Osteocyte (in vitro differentiated cells): ENCODE measurements around the gene TBX6. TPM values are rescaled to one million over a fixed set of nuclear protein-coding genes. Genes with fewer than 3 reads are reported as not detected.
A peak's percentile ranks its signal among the peaks of the same experiment; 100 is the strongest.

ENCODE experiments used
- DNase-seq: peaks from one replicate; pipeline ENCODE4 v3.0.0; 2021; ENCODE audit warnings: mixed read lengths; ENCODE audit not compliant: unreplicated experiment; ENCODE audit errors: extremely low spot score
- H3K27ac Mint-ChIP-seq: one replicate; pipeline ENCODE4 v1.8.0; 2021; ENCODE audit warnings: mild to moderate bottlenecking, mixed read lengths; ENCODE audit not compliant: unreplicated experiment
- H3K27me3 Mint-ChIP-seq: one replicate; pipeline ENCODE4 v1.8.0; 2021; ENCODE audit warnings: mixed read lengths; ENCODE audit not compliant: unreplicated experiment
- H3K36me3 Mint-ChIP-seq: one replicate; pipeline ENCODE4 v1.8.0; 2021; ENCODE audit warnings: mixed read lengths; ENCODE audit not compliant: unreplicated experiment
- H3K4me1 Mint-ChIP-seq: one replicate; pipeline ENCODE4 v1.8.0; 2021; ENCODE audit warnings: mixed read lengths; ENCODE audit not compliant: unreplicated experiment
- H3K4me3 Mint-ChIP-seq: one replicate; pipeline ENCODE4 v1.8.0; 2021; ENCODE audit warnings: mild to moderate bottlenecking, moderate library complexity, mixed read lengths; ENCODE audit not compliant: unreplicated experiment
- H3K9me3 Mint-ChIP-seq: one replicate; pipeline ENCODE4 v1.8.0; 2021; ENCODE audit warnings: mixed read lengths; ENCODE audit not compliant: unreplicated experiment
- total RNA-seq: library from RNA; stranded (reverse); gene quantifications from 2 replicates; pipeline ENCODE4 v1.2.1, GENCODE V29; 2021
- TF ChIP-seq, protein P1 (sequence below): fragments of 200-600 bp; sonication (generic); IDR thresholded peaks from 2 replicates; pipeline ENCODE4 v1.5.0; 2021; ENCODE audit warnings: antibody characterized with exemption, mild to moderate bottlenecking, moderate library complexity

TBX6 gene
- total RNA-seq, 1 donor from 2014 or later = 0.75 TPM

DNA sequence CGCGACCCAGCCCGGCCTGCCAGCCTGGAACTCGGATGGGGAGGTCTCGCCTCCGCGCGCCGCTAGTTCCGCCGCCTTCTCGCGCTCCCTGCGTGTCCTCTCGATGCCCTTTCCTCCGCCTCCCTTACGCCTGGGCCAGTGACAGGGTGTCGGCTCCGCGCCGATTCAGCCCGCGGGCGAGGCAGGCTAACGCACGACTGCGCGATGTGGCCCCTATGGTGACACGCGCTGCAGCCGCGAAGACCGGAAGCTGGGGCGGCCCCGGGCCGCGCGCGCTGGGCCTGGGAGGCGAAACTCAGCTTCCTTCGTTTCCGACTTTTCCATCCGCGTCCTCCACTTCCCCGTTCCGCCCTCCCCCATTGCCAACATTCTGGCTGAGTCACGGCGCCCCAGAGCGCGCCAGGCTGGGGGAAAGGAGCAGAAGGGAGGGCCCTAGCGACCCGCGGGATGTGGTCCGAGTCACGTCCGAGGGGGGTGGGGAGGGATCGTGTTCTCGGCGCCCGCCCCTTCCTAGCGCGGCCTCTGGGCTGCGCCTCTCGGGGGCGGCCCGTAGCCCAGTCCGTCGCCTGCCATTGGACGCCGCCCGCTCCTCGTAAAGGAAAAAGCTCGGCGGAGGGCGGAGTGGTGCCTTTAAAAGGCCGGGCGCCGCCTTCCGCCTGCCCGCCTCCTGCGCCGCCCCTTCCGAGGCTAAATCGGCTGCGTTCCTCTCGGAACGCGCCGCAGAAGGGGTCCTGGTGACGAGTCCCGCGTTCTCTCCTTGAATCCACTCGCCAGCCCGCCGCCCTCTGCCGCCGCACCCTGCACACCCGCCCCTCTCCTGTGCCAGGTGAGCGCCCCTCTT lies 26.4 kb downstream of the TBX6 start, which contains the start of gene ALDOA:
Gene ALDOA (plus strand): TSS at position 659 of the 841 bp plus-strand sequence. CDS start 1,138 bp downstream, outside the sequence.
- Mint-ChIP-seq H3K36me3 (peaks cover 27% of the 10 kb centered on the region), H3K9me3 (no peaks in the 10 kb centered on the region), H3K4me3 (peak within 1 kb of the TSS; percentile 91), H3K27ac (peak within 1 kb of the TSS; percentile 99), H3K4me1 (peaks cover 36% of the 10 kb centered on the region), H3K27me3 (no peaks in the 10 kb centered on the region)
- peak; percentile 99 for DNase-seq
- TF ChIP-seq, protein P1, sequence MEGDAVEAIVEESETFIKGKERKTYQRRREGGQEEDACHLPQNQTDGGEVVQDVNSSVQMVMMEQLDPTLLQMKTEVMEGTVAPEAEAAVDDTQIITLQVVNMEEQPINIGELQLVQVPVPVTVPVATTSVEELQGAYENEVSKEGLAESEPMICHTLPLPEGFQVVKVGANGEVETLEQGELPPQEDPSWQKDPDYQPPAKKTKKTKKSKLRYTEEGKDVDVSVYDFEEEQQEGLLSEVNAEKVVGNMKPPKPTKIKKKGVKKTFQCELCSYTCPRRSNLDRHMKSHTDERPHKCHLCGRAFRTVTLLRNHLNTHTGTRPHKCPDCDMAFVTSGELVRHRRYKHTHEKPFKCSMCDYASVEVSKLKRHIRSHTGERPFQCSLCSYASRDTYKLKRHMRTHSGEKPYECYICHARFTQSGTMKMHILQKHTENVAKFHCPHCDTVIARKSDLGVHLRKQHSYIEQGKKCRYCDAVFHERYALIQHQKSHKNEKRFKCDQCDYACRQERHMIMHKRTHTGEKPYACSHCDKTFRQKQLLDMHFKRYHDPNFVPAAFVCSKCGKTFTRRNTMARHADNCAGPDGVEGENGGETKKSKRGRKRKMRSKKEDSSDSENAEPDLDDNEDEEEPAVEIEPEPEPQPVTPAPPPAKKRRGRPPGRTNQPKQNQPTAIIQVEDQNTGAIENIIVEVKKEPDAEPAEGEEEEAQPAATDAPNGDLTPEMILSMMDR = no peak

DNA sequence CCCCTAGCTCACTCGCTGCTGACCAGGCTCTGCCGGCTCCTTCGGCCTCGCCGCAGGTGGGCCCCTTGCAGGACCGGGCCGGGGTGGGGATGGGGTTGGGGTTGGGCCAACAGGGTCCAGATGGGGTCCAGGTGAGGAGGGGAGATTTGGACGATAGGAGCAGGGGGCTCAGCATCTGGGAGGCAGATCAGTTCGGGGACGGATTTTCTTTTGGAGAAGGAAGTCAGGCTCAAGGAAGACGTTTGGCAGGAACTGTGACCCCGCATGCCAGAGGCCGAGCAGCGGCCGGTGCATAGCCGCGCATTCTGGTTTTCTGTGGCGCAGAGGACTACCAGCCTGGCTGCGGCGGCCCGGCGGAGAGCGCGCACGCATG lies 27.0 kb downstream of the TBX6 start:
- H3K4me1 Mint-ChIP-seq = peaks cover 34% of the 10 kb centered on the region
- no peaks in the 10 kb centered on the region for H3K9me3 Mint-ChIP-seq
- DNase-seq = no peak
- TF ChIP-seq, protein P1 = no peak
- H3K4me3 Mint-ChIP-seq = peak overlapping the region; percentile 91
- peaks cover 22% of the 10 kb centered on the region for H3K36me3 Mint-ChIP-seq
- peak overlapping the region; percentile 99 for H3K27ac Mint-ChIP-seq
- H3K27me3 Mint-ChIP-seq = no peaks in the 10 kb centered on the region

DNA sequence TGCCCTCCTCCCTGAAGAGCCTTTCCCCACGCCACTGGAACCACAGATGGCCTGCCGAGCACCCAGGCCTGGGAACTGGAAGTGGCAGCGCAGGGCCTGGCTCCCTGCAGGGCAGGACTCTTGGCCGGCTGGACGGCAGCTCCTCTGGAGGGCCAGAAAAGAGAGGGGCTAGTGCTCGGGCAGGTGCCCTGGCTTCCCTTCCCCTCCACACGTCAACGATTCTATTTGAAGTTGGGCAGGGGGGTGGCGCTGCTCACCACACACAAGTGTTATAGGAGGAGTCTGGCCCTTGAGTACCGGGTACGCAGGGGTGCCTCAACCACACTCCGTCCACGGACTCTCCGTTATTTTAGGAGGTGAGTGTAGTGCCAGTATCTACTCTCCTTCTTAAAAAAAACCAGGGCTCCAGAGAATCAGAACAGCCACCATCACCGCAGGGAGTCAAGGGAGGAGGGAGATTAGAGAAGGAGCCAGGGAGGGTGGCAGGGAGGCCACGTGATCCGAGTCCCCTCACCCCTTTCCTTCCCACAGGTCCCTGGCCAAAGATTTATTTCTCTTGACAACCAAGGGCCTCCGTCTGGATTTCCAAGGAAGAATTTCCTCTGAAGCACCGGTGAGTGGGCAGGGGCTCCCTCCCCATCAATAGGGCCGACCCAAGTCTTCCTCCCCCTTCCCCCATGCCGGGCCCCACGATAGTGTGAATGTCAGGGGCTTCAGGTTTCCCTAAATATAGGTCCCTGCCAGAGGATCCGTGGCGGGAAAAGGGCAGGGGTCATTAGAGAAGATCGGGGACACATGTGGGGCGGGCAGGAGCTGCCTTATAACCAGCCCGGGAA lies 27.6 kb downstream of the TBX6 start:
- no peaks in the 10 kb centered on the region for H3K27me3 Mint-ChIP-seq
- peaks cover 17% of the 10 kb centered on the region for H3K36me3 Mint-ChIP-seq
- TF ChIP-seq, protein P1 = peak; percentile 37
- H3K27ac Mint-ChIP-seq = peak overlapping the region; percentile 99
- no peak for DNase-seq
- peak overlapping the region; percentile 91 for H3K4me3 Mint-ChIP-seq
- no peaks in the 10 kb centered on the region for H3K9me3 Mint-ChIP-seq
- peaks cover 31% of the 10 kb centered on the region for H3K4me1 Mint-ChIP-seq

DNA sequence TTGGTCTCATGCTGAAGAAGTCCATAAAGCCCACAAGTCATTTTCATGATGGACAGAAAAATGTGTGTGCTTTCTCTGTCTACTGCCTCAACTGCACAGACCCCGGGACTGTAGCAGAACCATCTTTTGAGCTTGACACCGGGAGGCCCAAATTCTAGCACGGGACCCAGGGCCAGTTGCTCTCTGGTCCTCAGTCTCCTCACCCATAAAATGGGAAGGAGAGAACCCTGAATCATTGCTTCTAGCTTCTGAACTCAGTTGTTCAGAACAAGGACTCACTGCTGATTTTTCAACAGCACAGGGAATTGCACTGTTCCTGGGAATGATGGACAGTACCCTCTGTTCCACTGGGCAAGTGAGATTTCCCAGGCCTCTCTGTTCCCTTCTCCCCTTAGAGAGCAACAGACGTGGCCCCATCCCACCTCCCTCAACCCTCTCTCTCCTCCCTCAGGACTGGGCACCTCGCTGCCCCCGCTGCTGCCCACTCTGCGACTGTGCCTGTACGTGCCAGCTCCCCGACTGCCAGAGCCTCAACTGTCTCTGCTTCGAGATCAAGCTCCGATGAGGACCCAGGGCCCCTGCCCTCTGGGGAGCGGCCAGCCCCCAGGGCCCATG lies 28.3 kb downstream of the TBX6 start:
- TF ChIP-seq, protein P1 = no peak
- peaks cover 11% of the 10 kb centered on the region for H3K36me3 Mint-ChIP-seq
- H3K4me1 Mint-ChIP-seq = peaks cover 28% of the 10 kb centered on the region
- H3K27ac Mint-ChIP-seq = peak overlapping the region; percentile 99
- DNase-seq = no peak
- H3K27me3 Mint-ChIP-seq = no peaks in the 10 kb centered on the region
- peak overlapping the region; percentile 91 for H3K4me3 Mint-ChIP-seq
- H3K9me3 Mint-ChIP-seq = no peaks in the 10 kb centered on the region
